ENCODE results near the gene GLIS2.

DNA sequence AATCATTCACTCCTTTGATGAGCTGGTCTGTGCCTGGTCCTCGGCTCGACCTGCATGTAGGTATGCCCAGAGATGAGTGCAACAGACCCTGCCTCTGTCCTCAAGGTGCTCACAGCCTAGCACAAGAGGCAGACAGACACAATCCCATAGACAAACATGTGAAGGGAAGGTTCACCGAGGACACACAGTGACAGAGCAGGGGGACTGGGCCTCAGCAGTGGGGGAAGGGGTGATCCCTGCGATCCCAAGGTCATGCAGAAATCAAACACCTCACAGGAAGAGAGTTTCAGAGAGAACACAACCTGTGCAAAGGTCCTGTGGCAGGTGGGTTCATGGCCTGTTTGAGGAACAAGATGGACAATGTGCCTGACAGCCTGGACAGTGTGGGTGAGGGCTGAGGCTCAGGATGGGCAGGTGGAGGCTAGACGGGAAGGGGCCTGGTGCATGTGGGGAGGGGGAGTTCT, 51.6 kb downstream of the GLIS2 start:
- TF ChIP-seq, protein P1, sequence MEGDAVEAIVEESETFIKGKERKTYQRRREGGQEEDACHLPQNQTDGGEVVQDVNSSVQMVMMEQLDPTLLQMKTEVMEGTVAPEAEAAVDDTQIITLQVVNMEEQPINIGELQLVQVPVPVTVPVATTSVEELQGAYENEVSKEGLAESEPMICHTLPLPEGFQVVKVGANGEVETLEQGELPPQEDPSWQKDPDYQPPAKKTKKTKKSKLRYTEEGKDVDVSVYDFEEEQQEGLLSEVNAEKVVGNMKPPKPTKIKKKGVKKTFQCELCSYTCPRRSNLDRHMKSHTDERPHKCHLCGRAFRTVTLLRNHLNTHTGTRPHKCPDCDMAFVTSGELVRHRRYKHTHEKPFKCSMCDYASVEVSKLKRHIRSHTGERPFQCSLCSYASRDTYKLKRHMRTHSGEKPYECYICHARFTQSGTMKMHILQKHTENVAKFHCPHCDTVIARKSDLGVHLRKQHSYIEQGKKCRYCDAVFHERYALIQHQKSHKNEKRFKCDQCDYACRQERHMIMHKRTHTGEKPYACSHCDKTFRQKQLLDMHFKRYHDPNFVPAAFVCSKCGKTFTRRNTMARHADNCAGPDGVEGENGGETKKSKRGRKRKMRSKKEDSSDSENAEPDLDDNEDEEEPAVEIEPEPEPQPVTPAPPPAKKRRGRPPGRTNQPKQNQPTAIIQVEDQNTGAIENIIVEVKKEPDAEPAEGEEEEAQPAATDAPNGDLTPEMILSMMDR (conservative IDR thresholded peaks at IDR 0.05 in 1 of 2, IDR thresholded peaks at IDR 0.05 in 1 of 2; ENCODE audit: low read depth in 1 of 2, low read length in 2 of 2): no peak
- no peak for TF ChIP-seq EZH2 (IDR thresholded peaks at IDR 0.05; ENCODE audit: low read length, missing control alignments)

Data from fibroblast of lung (primary cell).